NCI-H2227 treated with DMSO at 0.1 percent for 48 hours (cell line): ENCODE measurements around the gene PGC.
"Not testable (repeated sequence)": the region's sequence is repeated elsewhere in the genome, so short reads cannot be mapped to it uniquely, and the experiment has no call there.

Source experiments
- DNase-seq: peaks from one replicate; lab custom pipeline; 2025; lab: John Stamatoyannopoulos, UW

PGC gene

DNA sequence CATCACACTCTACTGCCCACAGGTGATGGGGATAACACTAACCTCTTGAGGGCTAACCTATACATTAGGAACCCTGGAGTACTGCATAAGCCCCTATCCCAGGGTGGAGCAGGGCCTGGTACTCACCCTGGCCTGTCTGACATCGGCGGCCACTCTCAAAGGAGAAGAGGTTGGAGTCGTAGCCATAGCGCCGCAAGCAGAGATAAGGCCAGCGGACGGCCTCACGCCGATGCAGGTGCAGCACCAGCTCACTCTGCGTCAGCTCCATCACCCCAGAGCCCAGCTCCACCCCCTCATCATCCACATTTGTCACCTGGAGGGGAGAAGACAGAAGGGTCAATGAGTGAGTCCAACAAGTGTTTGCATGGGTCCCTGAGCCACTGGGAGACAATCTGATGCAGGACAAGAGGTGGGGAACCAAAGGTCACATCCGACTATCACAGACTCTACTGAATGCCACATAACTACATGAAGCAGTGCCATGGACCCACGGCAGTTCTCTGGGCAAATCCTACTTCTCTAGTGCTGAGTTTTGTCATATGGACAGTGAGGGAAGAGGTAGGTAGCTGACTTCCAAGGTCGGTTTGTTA is 28.2 kb upstream of the PGC start:
- no peak for DNase-seq

DNA sequence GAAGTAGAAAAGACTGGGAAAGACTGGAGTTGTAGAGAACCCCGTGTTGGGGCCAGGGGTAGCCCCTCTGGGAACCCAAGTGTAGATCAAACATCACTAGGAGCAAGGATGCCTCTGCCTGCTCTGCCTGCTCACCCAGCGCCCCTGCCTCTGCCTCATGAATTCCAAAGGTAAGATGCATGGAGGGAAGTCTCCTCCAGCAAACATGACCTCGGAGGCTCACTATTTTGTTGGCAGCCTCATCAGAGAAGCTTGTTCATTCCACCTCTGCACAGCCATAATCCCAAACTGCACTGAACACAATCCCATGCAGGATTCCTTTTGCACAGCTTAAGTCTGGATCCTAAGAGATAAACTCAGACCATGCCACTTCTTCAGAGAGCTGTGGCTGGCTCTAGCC is 27.6 kb upstream of the PGC start:
- DNase-seq = no peak

DNA sequence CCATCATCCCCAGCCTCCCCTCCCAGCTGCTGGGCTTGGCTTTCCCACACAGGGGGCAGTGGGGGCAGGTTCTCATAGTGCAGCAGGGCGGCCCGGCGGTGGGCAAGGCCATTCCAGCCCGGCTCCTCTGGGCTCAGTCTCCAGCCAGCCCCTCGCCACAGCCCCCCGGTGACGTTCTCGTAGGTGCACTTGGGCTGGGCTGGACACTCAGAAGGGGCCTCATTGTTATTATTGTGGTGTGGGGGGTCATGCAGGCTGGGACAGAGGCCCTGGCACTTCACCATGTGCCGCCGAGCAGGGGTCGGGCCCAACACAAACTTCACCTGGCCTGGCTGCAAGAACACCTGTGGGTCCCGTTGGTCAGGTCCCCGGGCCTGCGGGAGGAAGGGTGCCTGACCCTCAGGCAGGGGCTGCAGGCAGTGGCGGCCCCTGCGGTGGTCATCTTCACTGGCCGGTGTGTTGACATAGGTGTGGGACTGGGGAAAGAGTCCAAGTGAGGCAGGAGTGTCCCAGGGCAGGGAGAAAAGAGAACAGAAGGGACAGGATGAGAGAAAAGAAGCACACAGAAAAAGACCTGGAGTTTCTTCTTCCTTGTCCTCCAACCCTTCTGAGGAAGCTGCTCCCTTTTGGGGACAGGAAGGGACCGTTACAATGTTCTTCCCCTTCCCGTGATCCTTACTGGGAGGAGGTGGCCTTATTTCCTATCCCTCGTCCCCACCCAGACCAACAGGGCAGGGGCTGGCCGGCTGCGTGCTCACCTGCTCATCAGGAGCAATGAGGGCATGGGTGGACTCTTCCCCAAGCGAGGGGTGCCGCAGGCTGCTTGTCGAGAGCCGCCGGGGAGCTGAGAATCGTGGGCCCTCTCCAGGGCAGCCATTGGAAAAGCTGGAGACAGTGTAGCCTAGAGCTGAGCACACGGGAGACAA is 24.1 kb upstream of the PGC start:
- DNase-seq = no peak

DNA sequence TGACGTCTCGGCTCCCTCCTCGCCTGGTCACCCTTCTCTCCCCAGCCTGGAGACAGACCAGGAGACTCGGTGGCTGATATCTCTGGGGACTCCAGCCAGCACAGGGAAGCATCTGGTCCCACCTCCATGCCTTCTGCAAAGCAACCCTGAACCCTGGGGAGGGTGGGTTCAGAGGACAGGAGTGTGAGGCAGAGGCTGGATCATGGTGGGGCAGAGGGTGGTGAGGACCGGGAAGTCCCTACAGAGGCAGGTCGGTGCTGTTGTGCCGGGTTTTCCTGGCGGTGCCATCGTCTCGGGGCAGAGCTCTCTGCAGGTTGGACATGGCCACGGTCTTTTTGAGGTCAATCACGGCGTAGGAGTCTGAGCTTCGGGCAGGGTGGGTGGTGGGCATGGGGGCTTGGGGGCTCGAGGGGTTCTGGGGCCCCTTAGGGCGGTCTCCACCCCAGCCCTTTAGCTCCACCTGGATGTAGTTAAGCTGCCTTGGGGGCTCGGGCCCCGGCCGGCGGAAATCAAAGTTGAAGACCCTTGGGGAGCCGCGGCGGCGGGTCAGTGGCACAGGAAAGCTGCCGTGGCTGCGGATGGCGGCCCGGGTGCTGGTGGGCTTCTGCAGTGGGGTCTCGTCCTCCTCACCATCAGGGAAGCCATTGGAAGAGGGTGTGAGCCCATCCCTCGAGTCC is 23.3 kb upstream of the PGC start:
- no peak for DNase-seq

DNA sequence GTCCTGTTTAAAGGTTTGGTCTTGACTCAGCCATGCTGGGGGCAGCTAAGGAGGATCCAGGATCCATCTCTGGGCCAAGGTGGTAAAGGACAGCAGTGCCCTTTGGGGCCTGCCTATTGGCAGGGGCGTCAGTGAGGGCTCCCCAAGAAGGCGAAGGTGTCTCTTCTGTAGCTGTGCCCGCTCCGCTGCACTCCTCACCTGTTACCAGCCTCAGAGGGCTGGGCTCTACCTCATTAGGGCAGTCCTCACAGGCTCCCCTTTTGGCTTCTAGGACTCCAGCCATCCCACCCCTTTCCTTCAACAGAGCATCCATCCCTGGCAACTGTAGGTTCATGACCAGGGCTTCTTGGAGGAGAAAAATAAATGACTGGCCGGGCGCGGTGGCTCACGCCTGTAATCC is 22.2 kb upstream of the PGC start:
- no peak for DNase-seq

DNA sequence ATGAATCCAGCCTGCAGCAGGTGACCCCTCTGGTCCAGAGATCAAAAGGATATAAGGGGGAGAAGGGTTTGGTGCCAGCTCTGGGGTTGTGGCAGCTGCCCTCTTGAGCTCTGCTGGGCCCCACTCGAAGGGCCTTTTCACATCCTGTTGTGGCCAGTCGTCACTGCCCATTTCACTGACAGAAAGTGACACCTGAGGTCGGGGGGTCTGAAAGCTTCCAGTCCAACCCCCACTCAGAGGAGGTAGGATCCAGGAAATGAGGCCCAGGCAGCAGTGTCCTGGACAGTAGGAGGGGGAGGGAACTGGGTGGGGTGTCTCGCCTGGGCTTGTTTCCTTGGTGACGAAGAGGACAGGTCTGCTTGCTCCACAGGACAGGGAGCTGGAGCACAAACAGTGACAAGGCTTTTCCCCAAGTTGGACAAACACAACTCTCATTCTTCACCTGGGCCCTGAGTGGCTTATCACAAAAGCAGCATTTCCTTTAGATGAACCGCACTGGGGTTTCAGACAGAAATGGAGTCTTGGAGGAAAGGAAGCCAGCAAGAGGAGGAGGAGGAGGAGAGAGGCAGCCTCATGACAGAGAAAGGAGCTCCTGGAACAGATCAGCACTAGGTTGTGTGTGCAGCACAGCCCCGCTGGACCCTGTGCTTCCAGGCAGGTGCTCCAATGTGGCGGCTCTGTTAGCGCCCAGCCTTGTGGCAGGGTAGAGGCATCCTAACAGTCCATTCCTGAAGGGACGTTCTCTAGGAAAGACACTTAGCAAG is 21.5 kb upstream of the PGC start:
- no peak for DNase-seq

DNA sequence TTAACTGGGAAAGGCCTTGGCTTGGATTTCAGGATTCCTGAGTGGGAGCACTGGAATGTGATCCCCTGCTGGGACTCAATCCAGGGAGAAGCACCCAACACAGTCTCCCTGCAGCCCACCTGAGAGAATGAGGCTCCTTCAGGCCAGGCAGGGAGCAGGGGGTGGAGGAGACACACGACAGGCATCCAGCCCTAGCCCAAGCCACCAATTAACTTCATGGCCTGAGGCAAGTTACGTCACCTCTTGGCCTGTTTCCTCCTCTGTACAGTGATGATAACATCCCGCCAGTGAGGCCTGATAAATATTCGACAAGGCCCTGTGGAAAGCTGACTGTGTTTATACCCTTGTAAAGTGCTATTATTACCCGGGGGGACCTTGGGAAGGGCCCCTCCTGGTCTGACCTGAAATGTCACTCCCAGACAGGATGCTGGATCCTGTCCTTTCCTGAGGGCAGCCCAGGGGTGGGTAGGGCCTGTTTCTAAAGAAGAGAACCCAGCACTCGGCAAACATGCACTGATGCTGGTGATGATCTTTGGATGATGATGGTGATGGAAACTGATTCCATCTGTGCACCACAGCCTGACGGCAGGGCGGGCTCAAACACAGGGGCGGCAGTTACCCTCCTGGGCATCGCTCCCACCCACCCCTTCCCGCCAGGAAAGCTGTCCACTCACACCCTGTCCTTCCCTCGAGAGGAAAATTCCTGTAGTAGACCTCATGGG is 20.1 kb upstream of the PGC start:
- no peak for DNase-seq

DNA sequence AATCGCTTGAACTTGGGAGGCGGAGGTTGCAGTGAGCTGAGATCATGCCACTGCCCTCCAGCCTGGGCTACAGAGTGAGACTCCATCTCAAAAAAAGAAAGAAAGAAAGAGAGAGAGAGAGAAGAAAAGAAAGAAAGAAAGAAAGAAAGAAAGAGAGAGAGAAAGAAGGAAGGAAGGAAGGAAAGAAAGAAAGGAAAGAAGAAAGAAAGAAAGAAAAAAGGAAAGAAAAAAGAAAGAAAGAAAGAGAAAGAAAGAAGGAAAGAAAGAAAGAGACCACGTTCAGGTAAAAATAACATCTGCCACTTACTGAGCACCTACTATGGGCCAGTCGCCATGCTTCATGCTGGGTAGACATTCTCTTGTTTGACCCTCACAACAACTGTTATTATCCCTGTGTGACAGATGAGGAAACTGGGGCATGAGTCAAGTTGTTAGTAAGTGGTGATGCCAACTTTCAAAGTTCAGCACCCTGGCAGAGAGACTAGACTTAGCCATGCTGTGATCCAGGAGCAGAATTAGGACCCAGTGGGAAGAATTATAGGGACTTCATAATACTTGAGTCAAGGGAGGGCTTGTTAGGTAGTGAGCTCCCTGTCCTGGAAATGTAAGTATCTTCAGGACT is 19.0 kb upstream of the PGC start:
- not testable (repeated sequence) for DNase-seq

DNA sequence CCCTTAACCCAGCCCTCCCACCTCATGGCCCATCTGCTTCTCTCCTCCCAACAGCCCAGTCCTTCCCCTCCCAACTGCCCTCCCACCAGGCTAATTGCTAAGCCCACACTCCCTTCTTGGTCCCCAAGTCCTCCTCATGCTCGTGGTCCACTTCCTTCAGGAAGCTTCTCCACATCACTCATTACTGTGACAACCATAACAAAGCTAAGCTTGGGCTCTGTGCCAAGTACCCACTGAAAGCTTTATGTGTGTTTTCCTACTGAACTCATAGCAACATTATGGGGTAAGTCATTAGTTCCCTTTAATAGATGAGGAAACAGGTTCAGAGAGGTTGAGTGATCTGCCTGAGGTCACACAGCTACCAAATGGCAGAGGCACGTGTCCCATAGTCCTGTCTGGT is 16.3 kb upstream of the PGC start:
- DNase-seq = no peak

DNA sequence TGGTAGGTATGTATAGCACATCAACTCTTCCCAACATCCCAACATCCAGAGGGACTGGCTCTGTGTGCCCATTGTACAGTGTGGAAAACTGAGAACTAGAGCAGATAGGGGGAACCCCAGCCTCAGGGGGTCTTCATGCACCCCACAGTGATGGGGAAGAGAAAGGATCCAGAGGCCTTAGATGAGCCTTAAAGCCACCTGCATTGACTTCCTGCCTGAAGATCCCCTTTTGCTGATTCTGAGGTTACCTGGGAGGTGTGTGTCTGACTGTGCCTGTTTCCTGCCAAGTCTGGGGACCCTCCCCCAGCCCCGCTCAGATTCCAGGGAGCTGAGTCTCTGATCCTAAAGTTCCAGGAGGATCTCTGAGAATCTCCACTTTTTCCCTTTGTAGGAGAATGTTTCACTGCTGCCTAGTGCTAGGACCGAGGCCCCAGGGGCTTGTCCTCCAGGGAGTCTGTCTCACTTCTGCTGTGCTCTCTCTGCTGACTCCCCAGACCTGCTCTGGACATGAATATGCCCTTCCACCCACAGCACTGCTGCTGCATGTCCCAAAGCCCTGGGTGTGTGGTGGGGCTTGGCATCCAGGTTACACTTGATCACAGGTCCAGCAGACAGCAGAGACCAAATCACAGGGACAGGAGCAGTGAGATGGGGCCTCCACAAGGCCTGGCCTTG is 12.8 kb upstream of the PGC start:
- DNase-seq = no peak

DNA sequence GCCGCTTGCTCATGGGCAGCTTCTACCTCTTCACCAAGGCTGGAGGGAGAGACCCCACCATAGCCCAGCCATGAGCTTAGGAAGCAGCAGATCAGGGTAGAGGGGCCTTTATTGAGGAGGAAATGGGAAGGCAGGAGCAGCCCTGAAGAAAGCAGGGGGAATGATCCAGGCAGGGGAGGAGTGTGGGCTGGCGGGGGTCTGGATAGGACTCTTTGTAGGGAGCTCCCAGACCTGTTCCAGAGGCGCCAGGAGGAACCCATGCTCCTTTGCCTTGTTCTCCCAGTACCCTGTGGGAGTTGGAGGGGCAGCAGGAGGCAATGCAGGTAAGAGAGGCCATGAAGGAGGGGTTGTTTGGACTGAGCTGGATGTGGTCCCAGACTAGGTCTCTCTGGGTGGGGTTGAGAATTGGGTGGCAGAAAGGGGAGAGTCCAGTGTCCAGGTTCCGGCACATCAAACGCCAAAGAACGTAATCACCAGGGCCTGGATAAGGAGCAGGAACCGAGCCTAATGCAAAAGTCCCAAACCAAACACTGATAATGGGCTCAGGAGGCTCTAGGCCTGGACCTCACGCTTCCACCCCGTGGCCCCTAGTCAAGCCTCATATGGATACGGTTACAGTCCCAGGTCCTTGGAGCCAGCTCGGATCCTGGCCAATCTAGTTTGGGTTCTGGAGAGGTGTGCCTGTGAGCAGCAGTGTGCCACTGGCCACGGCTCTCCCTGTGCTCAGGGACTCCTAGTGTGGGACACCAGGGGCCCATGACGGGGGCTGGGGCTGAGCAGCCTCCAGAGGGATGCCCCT is 12.1 kb upstream of the PGC start:
- no peak for DNase-seq

DNA sequence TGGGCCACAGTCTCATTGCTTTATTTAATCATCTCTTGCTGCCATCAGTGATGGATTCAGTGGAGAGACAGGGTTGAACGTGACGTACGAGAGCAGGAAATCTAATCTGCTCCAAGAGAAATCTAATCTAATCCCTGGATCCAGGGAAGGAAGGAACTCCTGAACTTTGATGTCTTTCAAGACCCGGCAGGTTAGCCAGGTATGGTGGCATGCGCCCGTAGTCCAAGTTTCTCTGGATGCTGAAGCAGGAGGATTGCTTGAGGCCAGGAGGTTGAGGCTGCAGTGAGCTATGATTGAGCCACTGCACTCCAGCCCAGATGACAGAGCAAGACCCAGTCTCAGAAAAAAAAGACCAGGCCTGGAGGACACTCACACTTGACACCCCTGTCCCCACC is 11.4 kb upstream of the PGC start:
- DNase-seq = no peak

DNA sequence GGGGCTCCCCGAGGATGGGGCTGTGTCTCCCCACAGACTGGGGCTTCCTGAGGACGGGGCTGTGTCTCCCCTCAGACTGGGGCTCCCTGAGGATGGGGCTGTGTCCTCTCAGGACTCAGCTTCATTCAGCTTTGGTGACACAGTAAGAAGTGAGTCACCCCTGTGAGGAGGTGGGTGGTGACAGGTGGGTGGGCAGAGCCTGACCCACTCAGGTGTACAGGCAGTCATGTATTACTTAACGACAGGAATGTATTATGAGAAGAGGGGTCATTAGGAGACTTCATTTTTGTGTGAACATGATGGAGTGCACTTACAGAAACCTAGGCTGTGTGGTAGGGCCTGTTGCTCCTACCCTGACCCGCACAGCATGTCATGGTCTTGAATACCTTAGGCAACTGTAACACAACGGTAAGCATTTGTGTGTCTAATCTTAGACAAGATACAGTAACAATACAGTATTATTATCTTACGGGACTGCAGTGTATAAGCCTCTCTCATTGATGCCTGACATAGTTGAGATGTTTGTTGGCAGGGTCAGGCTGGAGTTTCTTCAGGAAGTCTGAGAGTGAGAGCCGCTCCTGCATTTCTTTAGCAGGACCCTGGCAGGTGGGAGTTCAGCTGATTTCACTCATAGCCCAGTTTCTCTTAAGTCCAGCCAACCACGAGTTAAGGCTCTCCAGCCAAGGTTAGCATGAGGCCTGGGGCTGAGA is 10.9 kb upstream of the PGC start:
- DNase-seq = no peak

DNA sequence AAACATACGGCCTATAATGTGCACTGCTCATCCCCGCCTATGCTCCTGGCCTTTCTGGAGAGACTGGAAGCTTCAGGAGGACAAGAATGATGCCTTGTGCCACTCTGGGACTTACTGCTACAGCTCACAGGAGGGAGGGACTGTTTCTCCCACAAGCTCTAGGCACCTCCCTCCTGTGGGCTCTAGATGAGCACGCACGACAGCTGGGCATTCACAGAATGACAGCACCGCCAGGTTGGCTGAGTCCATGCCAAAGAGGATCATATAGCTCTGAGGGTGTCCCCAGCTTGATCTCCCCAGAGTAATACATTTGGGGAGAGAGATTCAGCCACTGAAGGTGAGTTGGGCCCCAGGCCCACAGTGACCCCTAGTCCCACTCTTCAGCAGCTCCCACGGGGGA is 10.1 kb upstream of the PGC start:
- no peak for DNase-seq

DNA sequence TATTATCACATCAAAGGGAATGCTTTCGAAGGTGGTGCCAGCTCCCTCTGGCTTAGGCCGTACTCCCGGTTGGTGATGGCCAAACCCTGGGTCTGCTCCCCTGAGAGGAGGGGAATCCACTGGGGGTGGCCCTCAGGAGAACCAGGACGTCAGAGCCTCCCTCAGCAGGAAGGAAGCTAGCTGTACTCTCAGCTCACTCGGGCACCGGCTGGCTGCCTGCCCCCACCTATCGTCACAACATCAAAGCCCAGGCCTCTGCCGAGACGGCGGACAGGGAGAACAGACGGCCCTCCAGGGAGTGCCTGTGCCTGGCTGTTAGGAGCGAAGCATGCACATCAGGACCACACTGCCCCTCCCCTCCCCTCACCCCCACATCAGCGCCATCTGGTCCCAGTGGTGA is 9.2 kb upstream of the PGC start:
- no peak for DNase-seq

DNA sequence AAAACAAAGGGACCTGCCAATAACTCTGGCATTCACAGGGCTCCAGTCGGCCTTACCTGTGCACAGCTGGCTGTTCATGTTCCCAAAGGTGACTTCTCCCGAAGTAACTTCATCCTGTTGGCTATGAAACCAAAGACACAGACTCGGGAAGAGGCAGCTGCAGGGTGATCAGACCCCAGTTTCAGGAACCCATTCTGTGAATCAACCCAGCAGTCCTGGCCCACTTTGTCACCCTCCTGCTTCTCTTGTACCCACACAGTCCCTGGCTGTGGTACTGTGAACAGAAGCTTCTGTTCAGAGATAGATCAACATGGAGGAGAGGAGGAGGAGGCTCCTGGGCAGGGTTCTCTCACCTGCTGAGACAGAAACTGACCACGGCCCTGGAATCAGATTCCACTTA is 8.7 kb upstream of the PGC start:
- no peak for DNase-seq

DNA sequence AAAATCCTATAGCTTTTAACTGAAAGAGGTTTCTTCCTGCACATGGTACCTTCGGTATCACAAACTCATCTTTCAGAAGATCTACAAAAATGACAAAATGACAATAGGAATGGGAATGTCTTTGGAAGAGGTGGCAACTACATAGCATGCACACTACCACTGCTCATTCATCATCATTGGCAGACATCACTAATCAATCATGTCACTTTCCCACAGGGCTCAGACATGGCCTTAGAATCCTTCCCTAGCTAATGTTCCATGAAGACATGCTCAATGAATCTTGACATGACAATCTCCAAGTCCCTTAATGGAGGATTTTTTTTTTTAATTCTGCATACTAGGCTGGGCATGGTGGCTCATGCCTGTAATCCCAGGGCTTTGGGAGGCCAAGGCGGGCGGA is 3.2 kb upstream of the PGC start:
- no peak for DNase-seq

DNA sequence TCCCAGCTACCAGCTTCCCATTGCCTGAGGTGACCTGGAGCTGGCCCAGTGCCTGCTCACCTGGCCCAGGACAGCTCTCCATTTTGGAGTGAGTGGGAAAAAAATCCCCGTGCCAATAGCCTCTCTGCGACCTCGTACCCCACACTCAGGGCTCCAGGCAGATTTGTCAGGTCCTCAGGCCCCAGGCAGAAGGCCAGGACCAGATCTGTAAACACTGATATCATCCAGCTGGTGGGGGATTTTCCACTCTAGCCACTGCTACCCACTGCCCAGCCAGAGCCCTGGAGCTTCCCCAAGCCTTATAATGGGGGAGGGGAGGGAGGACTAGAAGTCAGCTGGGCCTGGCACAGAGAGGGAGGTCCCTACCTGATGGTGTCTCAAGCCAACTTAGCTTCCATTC is 1.3 kb upstream of the PGC start:
- DNase-seq = no peak

DNA sequence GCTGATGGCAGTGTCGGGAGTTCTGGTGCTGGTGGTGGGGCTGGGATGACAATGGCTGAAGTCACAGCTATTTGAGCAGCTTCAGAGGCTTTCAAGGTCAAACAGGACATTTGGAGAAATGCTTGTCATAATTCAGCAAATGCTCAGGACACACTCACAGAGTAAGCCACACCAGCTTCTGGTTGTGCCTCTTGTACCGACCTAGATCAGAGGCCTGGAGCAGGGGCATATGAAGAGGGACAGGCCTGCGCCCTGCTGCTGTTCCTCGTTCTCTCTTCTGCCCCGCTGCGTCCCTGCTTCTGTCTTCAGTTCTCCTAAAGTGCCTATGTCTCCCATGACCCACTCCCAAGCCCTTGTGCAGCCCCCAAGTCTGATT is 893 bp upstream of the PGC start:
- DNase-seq = no peak
